ENCODE measurements around the gene WDR72. TPM values are rescaled to one million over a fixed set of nuclear protein-coding genes. Genes with fewer than 3 reads are reported as not detected.

Gene WDR72
- not detected in 2 replicates for total RNA-seq

GRCh38 chr15:53759411-53759931, at the start of gene WDR72:
Gene WDR72, minus strand, starts transcription at chr15:53759663. Its CDS starts 26,514 bp downstream, at chr15:53733149.

Small RNA genes lying within 50 kb of the gene (small RNA-seq; reads per million reads assigned to genes)
- gene RNU2-53P (not detected), gene RNU6-449P (not detected)

Other genes starting within 250 kb of the WDR72 start
- not detected in 2 replicates for gene UNC13C, start 218.8 kb upstream of the WDR72 start, total RNA-seq